ENCODE results near the gene SYNC. TPM values are rescaled to one million over a fixed set of nuclear protein-coding genes. Genes with fewer than 3 reads are reported as not detected.
A peak's percentile ranks its signal among the peaks of the same experiment; 100 is the strongest.

The SYNC gene
- total and polyA plus RNA-seq, 9 of the 15 experiments (the other 6 are each of a cell fraction or from before 2014, with no cell fraction given), result 0.49 to 1.1 (median 0.87) TPM

DNA sequence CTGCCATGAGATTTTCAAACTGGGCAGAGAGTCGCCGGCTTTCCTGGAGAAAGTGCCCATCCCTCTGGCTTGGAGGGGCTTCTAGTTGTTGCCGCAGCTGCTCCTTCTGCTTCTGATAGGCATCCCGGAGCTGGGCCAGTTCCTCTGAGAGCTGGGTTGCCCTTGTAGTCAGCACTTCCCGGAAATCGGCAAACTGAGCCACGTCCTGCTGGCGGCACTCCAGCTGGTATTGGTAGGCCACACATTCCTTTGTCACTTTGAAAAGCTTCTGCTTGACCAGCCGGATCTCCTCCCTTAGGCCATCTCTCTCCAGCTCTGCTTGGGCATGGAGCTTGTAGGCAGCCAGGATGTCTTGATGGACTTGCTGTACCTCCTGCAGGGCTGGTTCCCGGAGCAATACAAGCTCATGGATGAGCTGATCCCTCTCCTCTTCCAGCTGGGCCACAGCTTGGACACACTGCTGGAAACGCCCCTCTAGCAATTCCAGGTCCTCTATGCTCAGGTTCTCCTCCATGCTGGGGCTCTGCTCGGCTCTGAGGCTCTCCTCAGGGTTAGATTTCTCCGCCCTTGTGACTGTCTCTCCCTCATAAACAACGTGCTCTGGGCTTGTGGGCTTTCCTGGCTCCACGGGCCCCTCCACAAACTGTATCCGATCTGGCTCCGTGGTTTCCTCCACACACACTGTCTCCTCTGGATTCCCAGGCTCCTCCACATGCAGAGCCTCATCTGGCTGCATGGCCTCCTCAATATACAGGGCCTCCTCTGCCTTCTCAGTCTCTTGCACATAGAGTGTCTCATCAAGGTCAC, 7.3 kb downstream of the SYNC start (continued):
- TF ChIP-seq ZNF57 (CRISPR knock-in tag; IDR thresholded peaks at IDR 0.05) (no peak), RBM34 (IDR thresholded peaks at IDR 0.05; ENCODE audit: borderline replicate concordance, insufficient read depth, low read length) (no peak), TCFL5 (CRISPR knock-in tag; conservative IDR thresholded peaks at IDR 0.05) (no peak), MBD1 (CRISPR knock-in tag; IDR thresholded peaks at IDR 0.05) (no peak), CCAR2 (IDR thresholded peaks at IDR 0.05; ENCODE audit: low read depth, low read length) (no peak), DMBX1 (CRISPR knock-in tag; IDR thresholded peaks at IDR 0.05; ENCODE audit: borderline replicate concordance) (no peak), SUPT5H (IDR thresholded peaks at IDR 0.05) (no peak), ZNF282 (CRISPR knock-in tag; IDR thresholded peaks at IDR 0.05) (no peak), CSDE1 (IDR thresholded peaks at IDR 0.05) (no peak), PTTG1 (tag; IDR thresholded peaks at IDR 0.05; ENCODE audit: low read depth) (no peak), MCM2 (IDR thresholded peaks at IDR 0.05; ENCODE audit: low read depth) (no peak), SRSF1 (IDR thresholded peaks at IDR 0.05; ENCODE audit: low read depth, low read length) (no peak), ZNF584 (CRISPR knock-in tag; IDR thresholded peaks at IDR 0.05; ENCODE audit: low read depth) (no peak), SRSF3 (IDR thresholded peaks at IDR 0.05; ENCODE audit: insufficient read depth, low read length) (no peak), POLR3A (IDR thresholded peaks at IDR 0.05; ENCODE audit: borderline replicate concordance, extremely low read depth, insufficient read depth, insufficient read length) (no peak), ZFP30 (CRISPR knock-in tag; IDR thresholded peaks at IDR 0.05; ENCODE audit: borderline replicate concordance) (no peak), GTF2A2 (tag; IDR thresholded peaks at IDR 0.05) (no peak), PPARD (CRISPR knock-in tag; IDR thresholded peaks at IDR 0.05) (no peak), RFX1 (IDR thresholded peaks at IDR 0.05) (no peak), ETV5 (CRISPR knock-in tag; IDR thresholded peaks at IDR 0.05; ENCODE audit: low read depth) (peak; percentile 12; the same call in 1 of the 2 replicates), POLR2AphosphoS5 (IDR thresholded peaks at IDR 0.05; ENCODE audit: control insufficient read depth, insufficient read depth, low read depth, low read length) (no peak), RBM22 (IDR thresholded peaks at IDR 0.05; ENCODE audit: low read depth, low read length, poor library complexity, severe bottlenecking) (no peak), THRA (IDR thresholded peaks at IDR 0.05) (no peak), KLF16 (IDR thresholded peaks at IDR 0.05) (no peak), TAF7 (tag; IDR thresholded peaks at IDR 0.05) (no peak; the same call in 1 of the 2 replicates)
- TF ChIP-seq, protein P1, sequence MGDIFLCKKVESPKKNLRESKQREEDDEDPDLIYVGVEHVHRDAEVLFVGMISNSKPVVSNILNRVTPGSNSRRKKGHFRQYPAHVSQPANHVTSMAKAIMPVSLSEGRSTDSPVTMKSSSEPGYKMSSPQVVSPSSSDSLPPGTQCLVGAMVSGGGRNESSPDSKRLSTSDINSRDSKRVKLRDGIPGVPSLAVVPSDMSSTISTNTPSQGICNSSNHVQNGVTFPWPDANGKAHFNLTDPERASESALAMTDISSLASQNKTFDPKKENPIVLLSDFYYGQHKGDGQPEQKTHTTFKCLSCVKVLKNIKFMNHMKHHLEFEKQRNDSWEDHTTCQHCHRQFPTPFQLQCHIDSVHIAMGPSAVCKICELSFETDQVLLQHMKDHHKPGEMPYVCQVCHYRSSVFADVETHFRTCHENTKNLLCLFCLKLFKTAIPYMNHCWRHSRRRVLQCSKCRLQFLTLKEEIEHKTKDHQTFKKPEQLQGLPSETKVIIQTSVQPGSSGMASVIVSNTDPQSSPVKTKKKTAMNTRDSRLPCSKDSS (IDR thresholded peaks at IDR 0.05; ENCODE audit: low read depth, partially characterized antibody), result no peak

Data from K562 (cell line).